Skeletal muscle tissue (tissue), 4 donors: ENCODE results near the gene CENPT. TPM values are rescaled to one million over a fixed set of nuclear protein-coding genes. Genes with fewer than 3 reads are reported as not detected.
A peak's percentile ranks its signal among the peaks of the same experiment; 100 is the strongest.

Source experiments
- H3K27ac ChIP-seq: one replicate; pipeline ENCODE4 v1.7.0; 2013; ENCODE audit warnings: mild to moderate bottlenecking, low read depth, low read length, inconsistent platforms
- H3K27me3 ChIP-seq, 3 donors: one replicate each; pipeline ENCODE4 v1.7.0; 2013; ENCODE audit warnings: low read length in 3 of 3; ENCODE audit not compliant: control insufficient read depth in 3 of 3, insufficient read depth in 3 of 3
- H3K36me3 ChIP-seq, 3 donors: one replicate each; pipeline ENCODE4 v1.7.0; 2013; ENCODE audit warnings: low read length in 3 of 3; ENCODE audit not compliant: control insufficient read depth in 3 of 3, insufficient read depth in 3 of 3
- H3K4me1 ChIP-seq, 3 donors: one replicate each; pipeline ENCODE4 v1.7.0; 2013; ENCODE audit warnings: low read length in 3 of 3, mild to moderate bottlenecking in 3 of 3; ENCODE audit not compliant: control insufficient read depth in 3 of 3, insufficient read depth in 3 of 3
- H3K4me3 ChIP-seq, 3 donors: one replicate each; pipeline ENCODE4 v1.7.0; 2013; ENCODE audit warnings: low read length in 3 of 3
- H3K9ac ChIP-seq, 3 donors: one replicate each; pipeline ENCODE4 v1.7.0; 2013; ENCODE audit warnings: low read length in 3 of 3, mild to moderate bottlenecking in 3 of 3, moderate library complexity in 2 of 3, low read depth in 1 of 3
- H3K9me3 ChIP-seq, 3 donors: one replicate each; pipeline ENCODE4 v1.7.0; 2013; ENCODE audit warnings: low read length in 3 of 3; ENCODE audit not compliant: control insufficient read depth in 3 of 3
- total RNA-seq: library from RNA; depleted of rRNA; stranded (reverse); fragments of >200 nt; gene quantifications from one replicate; pipeline ENCODE4 v1.2.3, GENCODE V29; 2014
- donor health status: Osteomylitis.

The CENPT gene
- total RNA-seq, 1 donor from 2014 or later: 14.6 TPM

DNA sequence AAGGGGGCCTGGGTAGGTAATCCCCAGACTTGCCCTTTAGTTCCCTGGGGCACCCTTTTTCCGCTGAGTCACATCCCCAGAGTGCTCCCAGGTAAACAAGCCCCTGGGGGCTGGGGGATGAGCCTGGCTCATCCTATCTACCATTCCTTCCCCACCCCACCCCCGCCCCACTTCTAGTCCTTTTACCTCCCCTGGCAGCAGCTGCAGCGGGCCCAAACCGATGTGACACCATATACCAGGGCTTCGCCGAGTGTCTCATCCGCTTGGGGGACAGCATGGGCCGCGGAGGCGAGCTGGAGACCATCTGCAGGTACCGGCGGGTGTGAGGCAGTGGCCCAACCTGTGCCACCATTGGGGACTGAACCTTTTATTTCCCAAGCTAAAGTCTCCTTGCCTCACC lies 38.1 kb upstream of the CENPT start:
- Histone ChIP-seq H3K9me3 (no peaks in the 10 kb centered on the region), H3K36me3 (peaks cover 32 to 44% (median 38%) of the 10 kb centered on the region in 3 donors), H3K4me3 (no peak overlapping the region), H3K9ac (peak overlapping the region in 2 of 3 donors; percentile 58 to 87), H3K4me1 (peaks cover 42 to 47% (median 46%) of the 10 kb centered on the region in 3 donors), H3K27ac (peak overlapping the region; percentile 99), H3K27me3 (no peaks in the 10 kb centered on the region)

DNA sequence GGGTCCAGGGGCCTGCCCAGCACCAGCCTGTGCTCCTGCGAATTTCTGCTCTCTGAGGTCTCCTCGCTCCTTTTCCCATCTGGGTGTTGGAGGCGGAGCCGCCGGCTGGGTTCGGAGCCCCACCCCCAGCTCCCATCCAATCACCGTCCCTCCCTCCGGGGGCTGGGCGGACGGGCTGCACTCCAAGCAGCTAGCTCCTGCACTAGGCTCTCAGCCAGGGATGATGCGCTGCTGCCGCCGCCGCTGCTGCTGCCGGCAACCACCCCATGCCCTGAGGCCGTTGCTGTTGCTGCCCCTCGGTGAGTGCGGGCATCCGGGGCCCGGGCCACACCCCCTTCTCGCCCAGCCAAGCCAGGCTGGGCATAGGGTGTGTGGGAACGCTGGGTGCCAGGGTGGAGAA lies 37.2 kb upstream of the CENPT start, which contains the start of gene NRN1L:
TSS of gene NRN1L (plus strand) at position 202 of the 400 bp plus-strand sequence. CDS start at position 221, 19 bp downstream.
- Histone ChIP-seq H3K27me3 (no peaks in the 10 kb centered on the region), H3K4me3 (peak within 1 kb of the TSS in 1 of 3 donors; percentile 29), H3K9ac (peak within 1 kb of the TSS; percentile 3 to 87 (median 58)), H3K9me3 (no peaks in the 10 kb centered on the region), H3K36me3 (peaks cover 40 to 52% (median 47%) of the 10 kb centered on the region in 3 donors), H3K4me1 (peaks cover 50 to 55% (median 55%) of the 10 kb centered on the region in 3 donors), H3K27ac (peak within 1 kb of the TSS; percentile 99)

DNA sequence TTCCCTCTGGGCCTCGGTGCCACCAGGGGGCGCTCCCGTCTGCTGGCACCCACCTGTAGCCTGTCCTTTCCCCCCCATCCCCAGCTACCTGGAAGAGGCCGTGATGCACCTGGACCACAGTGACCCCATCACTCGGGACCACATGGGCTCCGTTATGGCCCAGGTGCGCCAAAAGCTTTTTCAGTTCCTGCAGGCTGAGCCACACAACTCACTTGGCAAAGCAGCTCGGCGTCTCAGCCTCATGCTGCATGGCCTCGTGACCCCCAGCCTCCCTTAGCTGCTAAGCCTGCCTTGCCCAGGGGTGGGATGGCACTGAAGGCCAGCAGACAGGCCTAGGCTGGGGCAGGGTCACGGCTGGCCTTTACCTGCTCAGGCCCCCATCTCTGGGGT lies 36.4 kb upstream of the CENPT start:
- Histone ChIP-seq H3K36me3 (peaks cover 48 to 61% (median 55%) of the 10 kb centered on the region in 3 donors), H3K27ac (peak overlapping the region; percentile 99), H3K4me3 (no peak overlapping the region), H3K9ac (peak overlapping the region; percentile 3 to 87 (median 58)), H3K27me3 (no peaks in the 10 kb centered on the region), H3K4me1 (peaks cover 51 to 61% (median 57%) of the 10 kb centered on the region in 3 donors), H3K9me3 (no peaks in the 10 kb centered on the region)

DNA sequence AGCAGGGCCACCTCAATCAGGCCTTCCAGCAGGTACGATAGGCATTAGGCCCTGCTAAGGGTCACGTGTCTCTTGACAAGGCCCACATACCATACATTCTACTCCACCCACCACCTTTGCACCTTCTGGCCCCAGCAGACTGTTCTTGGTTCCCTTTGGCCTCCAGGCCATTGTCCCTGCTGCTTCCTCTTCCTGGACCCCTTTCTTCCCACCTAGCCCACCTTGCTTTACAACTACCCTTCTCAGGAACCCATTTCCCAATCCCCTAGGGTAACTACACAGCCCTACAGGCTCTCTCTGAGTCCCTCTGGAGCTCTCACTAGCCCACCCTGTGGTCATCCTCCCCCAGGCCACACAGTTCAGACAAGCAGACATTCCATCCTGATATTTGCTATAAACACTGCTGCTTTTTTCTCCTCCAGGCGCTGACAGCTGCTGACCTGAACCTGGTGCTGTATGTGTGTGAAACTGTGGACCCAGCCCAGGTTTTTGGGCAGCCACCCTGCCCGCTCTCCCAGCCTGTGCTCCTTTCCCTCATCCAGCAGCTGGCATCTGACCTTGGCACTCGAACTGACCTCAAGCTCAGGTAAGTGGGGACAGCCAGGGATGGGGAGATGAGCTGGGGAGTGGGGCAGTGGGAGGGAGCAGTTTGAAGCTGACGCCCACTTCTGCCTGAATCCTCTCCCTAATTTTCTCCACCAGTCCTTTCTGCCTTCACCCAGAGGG lies 35.8 kb upstream of the CENPT start:
- no peaks in the 10 kb centered on the region for H3K9me3 ChIP-seq
- peak overlapping the region; percentile 58 to 87 (median 69) for H3K9ac ChIP-seq
- no peaks in the 10 kb centered on the region for H3K27me3 ChIP-seq
- peaks cover 54 to 66% (median 60%) of the 10 kb centered on the region in 3 donors for H3K36me3 ChIP-seq
- peaks cover 51 to 61% (median 57%) of the 10 kb centered on the region in 3 donors for H3K4me1 ChIP-seq
- peak overlapping the region; percentile 23 to 70 (median 62) for H3K4me3 ChIP-seq
- peak overlapping the region; percentile 99 for H3K27ac ChIP-seq

DNA sequence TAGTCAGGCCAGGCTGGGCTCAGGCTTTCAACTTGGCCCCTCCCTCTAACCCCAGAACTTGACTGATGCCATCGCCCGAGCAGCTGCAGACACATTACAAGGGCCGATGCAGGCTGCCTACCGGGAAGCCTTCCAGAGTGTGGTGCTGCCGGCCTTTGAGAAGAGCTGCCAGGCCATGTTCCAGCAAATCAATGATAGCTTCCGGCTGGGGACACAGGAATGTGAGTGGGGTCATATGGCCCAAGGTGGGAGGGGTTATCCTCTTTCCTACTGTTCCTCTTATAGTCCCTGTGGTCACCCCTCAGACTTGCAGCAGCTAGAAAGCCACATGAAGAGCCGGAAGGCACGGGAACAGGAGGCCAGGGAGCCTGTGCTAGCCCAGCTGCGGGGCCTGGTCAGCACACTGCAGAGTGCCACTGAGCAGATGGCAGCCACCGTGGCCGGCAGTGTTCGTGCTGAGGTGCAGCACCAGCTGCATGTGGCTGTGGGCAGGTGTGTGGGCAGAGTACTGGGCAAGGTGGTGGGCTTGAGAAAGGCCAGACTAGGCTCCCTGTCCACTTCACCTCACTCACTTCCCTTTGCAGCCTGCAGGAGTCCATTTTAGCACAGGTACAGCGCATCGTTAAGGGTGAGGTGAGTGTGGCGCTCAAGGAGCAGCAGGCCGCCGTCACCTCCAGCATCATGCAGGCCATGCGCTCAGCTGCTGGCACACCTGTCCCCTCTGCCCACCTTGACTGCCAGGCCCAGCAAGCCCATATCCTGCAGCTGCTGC lies 35.1 kb upstream of the CENPT start:
- Histone ChIP-seq H3K27ac (peak overlapping the region; percentile 99), H3K4me1 (peaks cover 51 to 61% (median 57%) of the 10 kb centered on the region in 3 donors), H3K27me3 (no peaks in the 10 kb centered on the region), H3K4me3 (peak overlapping the region; percentile 23 to 70 (median 62)), H3K36me3 (peaks cover 61 to 74% (median 68%) of the 10 kb centered on the region in 3 donors), H3K9ac (peak overlapping the region; percentile 85 to 87 (median 87)), H3K9me3 (no peaks in the 10 kb centered on the region)

DNA sequence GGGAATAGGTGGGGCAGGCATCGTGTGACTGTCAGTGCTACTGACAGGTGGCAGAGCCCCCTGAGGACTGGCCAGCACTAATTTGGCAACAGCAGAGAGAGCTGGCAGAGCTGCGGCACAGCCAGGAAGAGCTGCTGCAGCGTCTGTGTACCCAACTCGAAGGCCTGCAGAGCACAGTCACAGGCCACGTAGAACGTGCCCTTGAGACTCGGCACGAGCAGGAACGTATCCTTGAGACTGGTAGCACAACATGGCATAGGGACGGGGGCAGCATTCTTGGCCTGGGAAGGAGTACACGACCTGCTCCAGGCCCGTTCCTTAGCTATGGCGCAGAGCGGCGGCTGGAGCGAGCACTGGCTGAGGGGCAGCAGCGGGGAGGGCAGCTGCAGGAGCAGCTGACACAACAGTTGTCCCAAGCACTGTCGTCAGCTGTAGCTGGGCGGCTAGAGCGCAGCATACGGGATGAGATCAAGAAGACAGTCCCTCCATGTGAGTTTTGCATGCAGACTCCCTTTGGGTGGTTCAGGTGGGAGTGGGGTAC lies 34.2 kb upstream of the CENPT start:
- Histone ChIP-seq H3K4me1 (peaks cover 51 to 61% (median 57%) of the 10 kb centered on the region in 3 donors), H3K27ac (peak overlapping the region; percentile 99), H3K27me3 (no peaks in the 10 kb centered on the region), H3K9me3 (no peaks in the 10 kb centered on the region), H3K9ac (peak overlapping the region; percentile 85 to 87 (median 87)), H3K4me3 (peak overlapping the region; percentile 3 to 57 (median 56)), H3K36me3 (peaks cover 70 to 82% (median 77%) of the 10 kb centered on the region in 3 donors)

DNA sequence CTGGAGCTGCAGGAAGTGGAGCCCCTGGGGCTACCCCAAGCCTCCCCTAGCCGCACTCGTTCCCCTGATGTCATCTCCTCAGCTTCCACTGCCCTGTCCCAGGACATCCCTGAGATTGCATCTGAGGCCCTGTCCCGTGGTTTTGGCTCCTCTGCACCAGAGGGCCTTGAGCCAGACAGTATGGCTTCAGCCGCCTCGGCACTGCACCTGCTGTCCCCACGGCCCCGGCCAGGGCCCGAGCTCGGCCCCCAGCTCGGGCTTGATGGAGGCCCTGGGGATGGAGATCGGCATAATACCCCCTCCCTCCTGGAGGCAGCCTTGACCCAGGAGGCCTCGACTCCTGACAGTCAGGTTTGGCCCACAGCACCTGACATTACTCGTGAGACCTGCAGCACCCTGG lies 33.1 kb upstream of the CENPT start:
- peaks cover 57 to 72% (median 64%) of the 10 kb centered on the region in 3 donors for H3K4me1 ChIP-seq
- peak overlapping the region in 1 of 3 donors; percentile 32 for H3K4me3 ChIP-seq
- H3K36me3 ChIP-seq: peaks cover 77 to 81% (median 81%) of the 10 kb centered on the region in 3 donors
- H3K27ac ChIP-seq: peak overlapping the region; percentile 99
- peak overlapping the region; percentile 46 to 87 (median 87) for H3K9ac ChIP-seq
- no peaks in the 10 kb centered on the region for H3K9me3 ChIP-seq
- H3K27me3 ChIP-seq: no peaks in the 10 kb centered on the region

DNA sequence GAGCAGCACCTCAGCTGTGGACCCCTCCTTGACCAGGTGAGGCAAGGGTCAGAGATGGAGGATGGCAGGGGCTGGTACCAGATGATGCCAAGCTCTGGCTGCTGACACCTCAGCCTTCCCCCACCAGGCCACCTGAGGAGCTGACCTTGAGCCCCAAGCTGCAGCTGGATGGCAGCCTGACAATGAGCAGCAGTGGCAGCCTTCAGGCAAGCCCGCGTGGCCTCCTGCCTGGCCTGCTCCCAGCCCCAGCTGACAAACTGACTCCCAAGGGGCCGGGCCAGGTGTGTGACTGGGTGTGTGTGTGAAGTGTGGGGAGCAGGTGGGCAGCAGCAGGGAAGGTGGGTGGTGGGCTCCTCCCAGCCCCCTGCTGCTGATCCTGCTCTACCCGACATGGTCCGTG lies 32.4 kb upstream of the CENPT start:
- peak overlapping the region; percentile 46 to 87 (median 87) for H3K9ac ChIP-seq
- H3K27me3 ChIP-seq: no peaks in the 10 kb centered on the region
- H3K4me1 ChIP-seq: peaks cover 64 to 74% (median 66%) of the 10 kb centered on the region in 3 donors
- H3K9me3 ChIP-seq: no peaks in the 10 kb centered on the region
- H3K36me3 ChIP-seq: peaks cover 77 to 85% (median 81%) of the 10 kb centered on the region in 3 donors
- H3K27ac ChIP-seq: peak overlapping the region; percentile 99
- no peak overlapping the region for H3K4me3 ChIP-seq

DNA sequence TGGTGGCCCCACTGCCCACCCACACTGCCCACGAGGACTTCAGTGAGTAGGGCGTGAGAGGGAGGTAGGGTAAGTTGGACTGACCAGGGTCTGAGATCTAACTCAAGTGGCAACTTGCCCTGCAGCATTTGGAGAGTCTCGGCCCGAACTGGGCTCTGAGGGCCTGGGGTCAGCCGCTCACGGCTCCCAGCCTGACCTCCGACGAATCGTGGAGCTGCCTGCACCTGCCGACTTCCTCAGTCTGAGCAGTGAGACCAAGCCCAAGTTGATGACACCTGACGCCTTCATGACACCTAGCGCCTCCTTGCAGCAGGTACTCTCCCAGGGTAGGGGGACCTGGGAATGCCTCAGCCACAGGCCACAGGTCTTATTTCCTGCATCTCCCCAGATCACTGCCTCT lies 32.0 kb upstream of the CENPT start:
- Histone ChIP-seq H3K27ac (peak overlapping the region; percentile 99), H3K9ac (peak overlapping the region in 1 of 3 donors; percentile 87), H3K27me3 (no peaks in the 10 kb centered on the region), H3K4me3 (no peak overlapping the region), H3K4me1 (peaks cover 63 to 74% (median 66%) of the 10 kb centered on the region in 3 donors), H3K36me3 (peaks cover 77 to 85% (median 81%) of the 10 kb centered on the region in 3 donors), H3K9me3 (no peaks in the 10 kb centered on the region)
